Astrocyte of the spinal cord (primary cell): ENCODE data around the gene MVP.
A peak's percentile ranks its signal among the peaks of the same experiment; 100 is the strongest.

Experiments used
- DNase-seq: peaks from one replicate; pipeline ENCODE4 v3.0.0; 2011; ENCODE audit warnings: low read depth, low spot score
- H3K4me3 ChIP-seq: 2 replicates; pipeline ENCODE4 v1.5.1; 2011; ENCODE audit warnings: low read depth, mild to moderate bottlenecking, low read length, moderate library complexity
- in situ Hi-C: cut with HindIII; loops from 2 replicates; pipeline ENCODE4 v1.10.0; 2017; ENCODE audit warnings: low sequenced_read_pairs
- TF ChIP-seq, protein P1 (sequence below): IDR thresholded peaks from 2 replicates; pipeline ENCODE4 v1.5.1; 2012; ENCODE audit warnings: low read depth, mild to moderate bottlenecking, low read length, inconsistent platforms

Gene MVP

DNA sequence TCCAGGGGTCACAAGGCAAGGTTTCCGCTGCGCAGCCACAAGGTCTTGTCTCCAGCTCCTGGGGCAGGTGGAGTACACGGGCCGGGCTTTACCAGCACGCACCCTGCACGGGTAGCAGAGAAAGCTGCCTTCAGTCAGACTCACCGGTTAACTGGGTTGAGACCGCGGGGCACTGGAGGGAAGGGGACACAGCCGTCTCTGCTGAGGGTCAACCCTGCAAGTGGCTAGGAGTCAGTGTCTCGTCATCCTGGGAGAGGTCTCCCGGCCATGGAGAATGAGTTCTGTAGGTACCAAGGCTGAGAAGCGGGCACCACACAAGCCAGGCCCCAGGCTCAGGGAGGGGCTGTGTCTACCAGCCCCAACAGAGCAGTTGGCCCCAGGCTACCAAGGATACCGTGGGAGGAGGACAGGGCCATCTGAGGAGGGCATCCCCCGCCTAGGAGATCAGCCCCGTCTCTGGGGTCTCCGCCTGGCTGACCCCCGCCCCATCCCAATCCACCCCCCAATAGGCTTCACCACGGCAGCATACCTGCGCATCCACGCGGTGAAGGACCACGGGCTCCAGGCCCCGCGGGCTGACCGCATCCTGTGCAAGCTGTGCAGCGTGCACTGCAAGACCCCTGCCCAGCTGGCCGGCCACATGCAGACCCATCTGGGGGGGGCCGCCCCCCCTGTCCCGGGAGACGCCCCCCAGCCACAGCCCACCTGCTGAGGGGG, 11.1 kb upstream of the MVP start:
- DNase-seq, result no peak
- TF ChIP-seq, protein P1, sequence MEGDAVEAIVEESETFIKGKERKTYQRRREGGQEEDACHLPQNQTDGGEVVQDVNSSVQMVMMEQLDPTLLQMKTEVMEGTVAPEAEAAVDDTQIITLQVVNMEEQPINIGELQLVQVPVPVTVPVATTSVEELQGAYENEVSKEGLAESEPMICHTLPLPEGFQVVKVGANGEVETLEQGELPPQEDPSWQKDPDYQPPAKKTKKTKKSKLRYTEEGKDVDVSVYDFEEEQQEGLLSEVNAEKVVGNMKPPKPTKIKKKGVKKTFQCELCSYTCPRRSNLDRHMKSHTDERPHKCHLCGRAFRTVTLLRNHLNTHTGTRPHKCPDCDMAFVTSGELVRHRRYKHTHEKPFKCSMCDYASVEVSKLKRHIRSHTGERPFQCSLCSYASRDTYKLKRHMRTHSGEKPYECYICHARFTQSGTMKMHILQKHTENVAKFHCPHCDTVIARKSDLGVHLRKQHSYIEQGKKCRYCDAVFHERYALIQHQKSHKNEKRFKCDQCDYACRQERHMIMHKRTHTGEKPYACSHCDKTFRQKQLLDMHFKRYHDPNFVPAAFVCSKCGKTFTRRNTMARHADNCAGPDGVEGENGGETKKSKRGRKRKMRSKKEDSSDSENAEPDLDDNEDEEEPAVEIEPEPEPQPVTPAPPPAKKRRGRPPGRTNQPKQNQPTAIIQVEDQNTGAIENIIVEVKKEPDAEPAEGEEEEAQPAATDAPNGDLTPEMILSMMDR, result no peak
- in situ Hi-C loops, result no loop called here
- H3K4me3 ChIP-seq, result peak overlapping the region; percentile 64

DNA sequence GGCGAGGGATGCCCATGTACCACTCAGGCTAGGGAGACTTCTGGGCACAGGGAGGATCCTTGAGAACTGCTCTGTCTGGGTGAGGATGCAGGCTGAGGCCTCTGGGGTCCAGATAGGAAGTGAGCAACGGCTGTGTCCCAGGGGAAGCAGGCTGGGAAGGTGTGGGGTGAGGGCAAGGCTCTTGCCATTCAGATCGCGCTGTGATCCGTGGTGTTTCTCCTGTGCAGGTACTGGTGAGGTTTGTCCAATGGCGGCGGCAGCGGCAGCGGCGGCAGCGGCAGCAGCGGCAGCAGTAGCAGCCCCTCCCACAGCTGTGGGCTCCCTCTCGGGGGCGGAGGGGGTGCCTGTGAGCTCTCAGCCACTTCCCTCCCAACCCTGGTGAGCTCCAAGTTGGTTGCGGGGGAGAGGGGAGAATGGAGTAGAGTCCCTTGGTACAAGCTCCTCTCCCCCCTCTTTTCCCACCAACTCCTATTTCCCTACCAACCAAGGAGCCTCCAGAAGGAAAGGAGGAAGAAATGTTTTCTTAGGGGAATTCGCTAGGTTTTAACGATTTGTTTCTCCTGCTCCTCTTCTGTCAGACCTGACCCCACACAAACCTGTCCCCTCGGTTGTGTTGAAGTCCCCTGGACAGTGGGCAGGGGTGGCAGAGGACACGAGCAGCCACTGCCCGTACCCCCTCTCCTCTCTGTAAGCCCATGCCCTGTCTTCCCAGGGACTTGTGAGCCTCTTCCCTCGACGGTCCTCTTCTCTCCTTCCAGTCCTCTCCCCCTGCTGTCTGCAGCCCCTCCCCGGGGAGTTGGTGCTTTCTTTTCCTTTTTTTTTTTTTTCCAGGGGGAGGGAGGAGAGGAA, 10.2 kb upstream of the MVP start:
- H3K4me3 ChIP-seq, result no peak overlapping the region
- TF ChIP-seq, protein P1, result no peak
- DNase-seq, result no peak
- in situ Hi-C loops, result no loop called here

DNA sequence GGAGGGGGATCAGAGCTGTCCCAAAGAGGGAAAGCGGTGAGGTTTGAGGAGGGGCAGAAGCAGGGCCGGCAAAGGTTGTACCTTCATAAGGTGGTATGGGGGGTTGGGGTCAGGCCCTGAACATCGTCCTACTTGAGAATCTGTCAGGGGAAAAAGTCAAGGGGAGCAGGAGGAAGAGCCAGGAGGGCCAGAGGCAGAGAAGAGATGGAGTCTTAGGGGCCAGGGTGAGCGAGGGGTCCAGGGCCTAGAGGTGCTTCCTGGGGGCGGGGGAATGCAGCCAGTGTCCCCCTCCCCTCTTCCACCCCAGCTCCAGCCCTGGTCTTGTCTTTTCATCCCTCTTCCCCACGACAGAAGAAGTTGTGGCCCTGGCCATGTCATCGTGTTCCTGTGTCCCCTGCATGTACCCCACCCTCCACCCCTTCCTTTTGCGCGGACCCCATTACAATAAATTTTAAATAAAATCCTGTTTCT, 9.5 kb upstream of the MVP start:
- H3K4me3 ChIP-seq, result peak overlapping the region; percentile 61
- DNase-seq, result no peak
- TF ChIP-seq, protein P1, result no peak
- in situ Hi-C loops, result no loop called here

DNA sequence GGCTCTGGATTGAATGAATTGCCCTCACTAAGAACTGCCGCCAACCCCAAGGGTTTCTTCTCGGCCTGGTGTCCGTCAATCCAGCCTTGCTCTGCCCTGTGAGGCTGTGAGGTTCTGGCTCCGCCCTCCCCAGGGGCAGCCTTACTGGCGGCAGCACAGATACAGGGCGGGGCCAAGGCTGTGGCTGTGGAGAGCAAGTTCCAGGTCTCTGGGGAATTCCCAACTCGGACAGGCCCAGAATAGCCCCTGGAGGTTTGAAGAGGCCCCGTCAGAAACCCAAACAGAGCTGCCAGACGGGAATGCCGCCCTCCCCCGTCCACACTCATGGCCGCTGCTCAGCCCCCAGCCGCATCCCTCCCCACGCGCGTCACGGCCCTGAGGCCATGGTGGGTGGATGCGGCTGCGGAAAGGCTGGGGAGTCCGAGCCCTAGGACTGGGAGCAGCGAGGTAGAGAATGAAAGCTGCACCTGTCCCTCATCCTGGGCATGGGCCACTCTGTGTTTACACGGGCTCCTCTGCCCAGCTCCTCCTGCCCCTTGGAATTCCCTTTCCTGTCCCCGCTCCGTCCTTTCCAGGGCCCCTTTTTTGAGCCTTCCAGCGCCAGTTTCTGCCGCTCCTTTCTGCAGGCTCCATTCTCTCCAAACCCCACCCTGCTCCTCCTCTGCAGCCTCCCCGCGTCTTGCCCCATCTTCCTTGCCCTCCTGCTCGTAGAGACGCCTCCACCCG, 8.9 kb upstream of the MVP start:
- TF ChIP-seq, protein P1, result no peak
- H3K4me3 ChIP-seq, result peak overlapping the region; percentile 61
- DNase-seq, result peak; percentile 96
- in situ Hi-C loops, result no loop called here

DNA sequence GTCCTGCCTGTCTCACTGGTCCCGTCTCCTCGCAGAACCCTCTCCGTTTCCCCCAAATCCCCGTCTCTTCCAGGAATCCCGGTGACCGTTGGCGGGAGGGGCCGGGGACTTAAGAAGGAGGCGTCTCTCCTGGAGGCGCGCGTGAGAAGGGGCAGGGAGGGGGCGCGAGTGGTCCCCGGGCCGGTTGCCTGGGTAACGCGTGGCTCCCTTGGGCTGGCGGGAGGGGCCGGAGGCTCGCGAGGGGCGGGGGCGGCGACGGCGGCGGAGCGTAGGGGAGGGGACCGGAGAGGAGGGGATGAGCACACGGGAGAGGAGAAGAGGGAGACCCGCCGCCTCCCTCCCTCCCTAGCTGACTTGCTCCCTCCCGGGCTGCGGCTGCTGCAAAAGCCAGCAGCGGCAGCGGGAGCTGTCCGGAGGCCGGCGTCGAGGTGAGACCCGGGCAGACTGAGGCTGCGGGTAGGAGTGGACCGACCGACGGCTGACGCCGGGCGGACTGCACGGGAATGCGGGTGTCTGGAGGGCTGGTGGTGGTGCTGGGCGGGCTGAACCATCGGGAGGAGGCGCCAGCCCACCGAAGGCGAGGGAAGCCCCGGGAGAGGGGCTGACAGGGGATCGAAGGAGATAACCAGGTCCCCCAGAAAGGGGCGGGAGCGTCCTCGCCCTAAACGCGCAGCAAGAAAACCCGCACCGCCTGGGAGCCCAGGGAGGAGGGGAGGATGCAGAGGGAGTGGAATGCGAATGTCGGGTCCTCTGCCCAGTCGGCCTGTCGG, 8.2 kb upstream of the MVP start, which contains the start of gene PRRT2:
Gene PRRT2, plus strand, starts transcription at position 298 of the 770 bp plus-strand sequence. CDS start 862 bp downstream, outside the sequence.
- TF ChIP-seq, protein P1, result no peak
- peak within 1 kb of the TSS; percentile 61 for H3K4me3 ChIP-seq
- in situ Hi-C loops, result no loop called here
- DNase-seq, result peak; percentile 54
